HepG2 (cell line): ENCODE data around the gene CDH2. TPM values are rescaled to one million over a fixed set of nuclear protein-coding genes. Genes with fewer than 3 reads are reported as not detected.

Experiments
- ATAC-seq: fragments of 200-7000 bp; cut with Tn5 transposase; 3 replicates; pipeline ENCODE4 v1.9.1; 2020; ENCODE audit warnings: mild to moderate bottlenecking, moderate library complexity
- BruUV-seq: library from RNA; stranded (reverse); fragments of 400-500 nt; replicated peaks from 2 replicates; lab custom pipeline; 2021; lab: Mats Ljungman, UMichigan
- CTCF ChIA-PET: fragments of 300-600 bp; formaldehyde crosslinking; extraction: SDS; loops from one replicate; lab custom pipeline; 2021; ENCODE audit warnings: low total read pairs, inconsistent platforms, low intra/inter-chr PET ratio; lab: Yijun Ruan, JAX
- POLR2A ChIA-PET: fragments of 350-600 bp; sonication (Branson Sonifier 250); formaldehyde crosslinking; loops from one replicate; lab custom pipeline; 2020; ENCODE audit warnings: antibody characterized with exemption, inconsistent platforms; lab: Yijun Ruan, JAX
- DNase-seq: peaks from one replicate; pipeline ENCODE4 v3.0.0-alpha.2; 2015; ENCODE audit warnings: low spot score
- FAIRE-seq: peaks from 3 replicates; lab custom pipeline; 2011; peaks lifted over from hg19 to GRCh38; lab: Jason Lieb, UNC
- H2AFZ ChIP-seq: one replicate; pipeline ENCODE4 v1.6.1; 2011; ENCODE audit warnings: low read length, inconsistent platforms
- H3K27ac ChIP-seq: fragments of 300-600 bp; 3 replicates; pipeline ENCODE4 v1.8.0; 2011; ENCODE audit warnings: mixed run types, mild to moderate bottlenecking, mixed read lengths, low read length, inconsistent platforms; ENCODE audit not compliant: insufficient read depth; ENCODE audit errors: extremely low read length
- H3K27me3 ChIP-seq, 2 experiments: fragments of 200-600 bp in 1 of 2; 2 replicates in 1 of 2; 3 replicates in 1 of 2; pipeline versions ENCODE4 v1.6.0 to v1.8.0; 2011; ENCODE audit warnings: low read length in 2 of 2, mild to moderate bottlenecking in 2 of 2, moderate library complexity in 2 of 2, inconsistent platforms in 1 of 2; ENCODE audit not compliant: insufficient read depth in 2 of 2, control insufficient read depth in 1 of 2
- H3K36me3 ChIP-seq, 2 experiments: fragments of 200-600 bp in 1 of 2; replicated peaks in 1 of 2; 2 replicates in 1 of 2; 3 replicates in 1 of 2; pipeline versions ENCODE4 v1.5.1 to v1.8.0; 2011; ENCODE audit warnings: low read length in 2 of 2, inconsistent platforms in 1 of 2; ENCODE audit not compliant: insufficient read depth in 2 of 2, control insufficient read depth in 1 of 2
- H3K4me1 ChIP-seq: 2 replicates; pipeline ENCODE4 v1.5.1; 2012; ENCODE audit warnings: low read length, inconsistent platforms; ENCODE audit not compliant: insufficient read depth
- H3K4me2 ChIP-seq: 2 replicates; pipeline ENCODE4 v1.6.0; 2011; ENCODE audit warnings: low read depth, low read length, inconsistent platforms
- H3K4me3 ChIP-seq, 3 experiments: fragments of 200-600 bp in 1 of 3; sonication (generic), shearing (Covaris generic) in 1 of 3; replicated peaks in 1 of 3; 2 replicates each; pipeline ENCODE4 v1.5.1; 2011 to 2016; ENCODE audit warnings: low read length in 3 of 3, inconsistent platforms in 2 of 3, low read depth in 2 of 3, mild to moderate bottlenecking in 2 of 3, control low read depth in 1 of 3, mixed read lengths in 1 of 3; ENCODE audit not compliant: insufficient read depth in 1 of 3
- H3K79me2 ChIP-seq: one replicate; pipeline ENCODE4 v1.6.1; 2011; ENCODE audit warnings: low read length, inconsistent platforms; ENCODE audit not compliant: insufficient read depth
- H3K9ac ChIP-seq: 2 replicates; pipeline ENCODE4 v1.6.0; 2011; ENCODE audit warnings: mild to moderate bottlenecking, low read depth, low read length, inconsistent platforms; ENCODE audit not compliant: insufficient read depth
- H3K9me3 ChIP-seq: 2 replicates; pipeline ENCODE4 v1.5.1; 2012; ENCODE audit warnings: mild to moderate bottlenecking, low read length
- H4K20me1 ChIP-seq: 2 replicates; pipeline ENCODE4 v1.6.0; 2011; ENCODE audit warnings: inconsistent platforms, mild to moderate bottlenecking, low read length, moderate library complexity; ENCODE audit not compliant: insufficient read depth
- MATR3 ChIP-seq: sonication (generic); formaldehyde crosslinking; IDR thresholded peaks from 2 replicates; pipeline ENCODE4 v1.4.0; 2020; ENCODE audit warnings: missing genetic modification reagents
- NONO ChIP-seq, 2 experiments: fragments of 450-650 bp in 1 of 2; sonication (generic) in 1 of 2; formaldehyde crosslinking in 1 of 2; IDR thresholded peaks in 1 of 2; conservative IDR thresholded peaks in 1 of 2; 2 replicates each; pipeline versions ENCODE4 v1.6.1 to v1.8.0; 2017 to 2022; ENCODE audit warnings: mild to moderate bottlenecking in 1 of 2, missing genetic modification reagents in 1 of 2, moderate library complexity in 1 of 2
- PPARG ChIP-seq: conservative IDR thresholded peaks from 2 replicates; pipeline ENCODE4 v1.6.1; 2016; ENCODE audit warnings: missing biosample characterization, missing genetic modification reagents
- SAP130 ChIP-seq: IDR thresholded peaks from 2 replicates; pipeline ENCODE4 v1.6.1; 2016; ENCODE audit warnings: low read depth
- SCMH1 ChIP-seq: sonication (generic); formaldehyde crosslinking; IDR thresholded peaks from 2 replicates; pipeline ENCODE4 v1.9.0; 2021; ENCODE audit warnings: missing genetic modification reagents, mild to moderate bottlenecking, borderline replicate concordance
- ZNF160 ChIP-seq: sonication (generic); formaldehyde crosslinking; IDR thresholded peaks from 2 replicates; pipeline ENCODE4 v1.8.0; 2022; ENCODE audit warnings: mild to moderate bottlenecking, inconsistent platforms, missing genetic modification reagents
- ZNF264 ChIP-seq: sonication (generic); formaldehyde crosslinking; IDR thresholded peaks from 2 replicates; pipeline ENCODE4 v1.4.0; 2020; ENCODE audit warnings: missing genetic modification reagents
- ZNF441 ChIP-seq: sonication (generic); formaldehyde crosslinking; IDR thresholded peaks from 2 replicates; pipeline ENCODE4 v1.7.0; 2021; ENCODE audit warnings: missing genetic modification reagents, borderline replicate concordance
- ZNF605 ChIP-seq: sonication (generic); formaldehyde crosslinking; IDR thresholded peaks from 2 replicates; pipeline ENCODE4 v1.8.0; 2022; ENCODE audit warnings: mild to moderate bottlenecking, missing genetic modification reagents
- ZSCAN12 ChIP-seq: sonication (generic); formaldehyde crosslinking; IDR thresholded peaks from 2 replicates; pipeline ENCODE4 v1.9.0; 2021; ENCODE audit warnings: mild to moderate bottlenecking, missing genetic modification reagents
- WGBS: methylation state at CpG from one replicate; pipeline ENCODE4 v1.1.6; 2017; ENCODE audit warnings: low lambda C conversion rate; 5-methylcytosine and 5-hydroxymethylcytosine counted together
- in situ Hi-C: cut with HindIII; loops from 2 replicates; pipeline ENCODE4 v1.10.0; 2017; ENCODE audit warnings: low pct_unique_long_range_greater_than_20kb; ENCODE audit not compliant: extremely low pct_ligation_motif_present
- intact Hi-C: fragments of 100-400 bp; cut with micrococcal nuclease; formaldehyde crosslinking; loops from one replicate; pipeline ENCODE4 v1.10.0; 2022; ENCODE audit not compliant: unreplicated experiment
- polyA plus RNA-seq, 8 experiments: library from polyadenylated mRNA; depleted of rRNA in 3 of 8; stranded (reverse) in 7 of 8; unstranded in 1 of 8; fragments of >200 nt; fragmentation: Illumina TruSeq in 4 of 8; extraction: Trizol in 4 of 8; gene quantifications; 2 replicates each; pipeline versions ENCODE4 v1.2.1 to v1.2.3, GENCODE V29; 2011 to 2016; ENCODE audit warnings: low read depth in 4 of 8, missing spikeins in 1 of 8, mixed read lengths in 1 of 8; ENCODE audit not compliant: insufficient read depth in 1 of 8
- total RNA-seq, 5 experiments: library from RNA; depleted of rRNA; stranded (reverse); fragments of >200 nt; fragmentation: Illumina TruSeq; extraction: Trizol; gene quantifications; 2 replicates each; pipeline ENCODE4 v1.2.3, GENCODE V29; 2016; ENCODE audit warnings: low read depth in 1 of 5
- TF ChIP-seq, protein P1 (sequence below): sonication (generic); formaldehyde crosslinking; IDR thresholded peaks from 2 replicates; pipeline ENCODE4 v1.4.0; 2020; ENCODE audit warnings: missing genetic modification reagents, borderline replicate concordance
- TF ChIP-seq, protein P2 (sequence below): sonication (generic); formaldehyde crosslinking; IDR thresholded peaks from 2 replicates; pipeline ENCODE4 v1.4.0; 2020; ENCODE audit warnings: missing genetic modification reagents, mild to moderate bottlenecking, borderline replicate concordance

Gene CDH2
- total and polyA plus RNA-seq, 2 of the 13 experiments (the other 11 are each of a cell fraction or from before 2014, with no cell fraction given): 18.6 to 36.1 TPM

DNA sequence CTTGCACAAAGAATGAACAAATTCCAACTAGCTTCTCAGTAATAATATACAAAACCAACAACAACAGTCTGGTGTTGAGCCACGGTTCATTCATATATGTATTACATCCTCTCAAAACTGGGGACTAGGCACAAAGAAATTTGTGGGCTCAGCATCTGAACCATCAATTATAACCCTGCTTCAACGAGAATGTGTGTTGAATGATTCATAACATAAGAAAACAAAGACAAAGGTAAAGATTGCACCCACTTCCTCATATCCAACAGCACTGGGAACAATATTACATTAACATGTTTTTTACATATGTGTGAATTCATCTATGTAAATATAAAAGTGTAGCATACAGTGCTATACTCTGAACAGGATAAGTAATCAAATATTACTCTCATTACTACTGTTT is 144.8 kb downstream of the CDH2 start:
- H2AFZ ChIP-seq: no peak overlapping the region
- no peak overlapping the region for H3K4me3 ChIP-seq
- 82% methylated on average over 2 of the region's 2 CpGs for WGBS
- ChIA-PET POLR2A (no interaction called here), CTCF (no interaction called here)
- FAIRE-seq (no peak), DNase-seq (no peak), ATAC-seq (no peak)
- intact Hi-C loops: no loop called here
- H3K36me3 ChIP-seq: no peaks in the 10 kb centered on the region
- TF ChIP-seq ZSCAN12 (CRISPR knock-in tag) (no peak), SAP130 (no peak), MATR3 (no peak), ZNF605 (CRISPR knock-in tag) (no peak), ZNF264 (CRISPR knock-in tag) (no peak), PPARG (CRISPR knock-in tag) (no peak), SCMH1 (CRISPR knock-in tag) (no peak), NONO (IDR thresholded peaks at IDR 0.05) (no peak), NONO (CRISPR knock-in tag; conservative IDR thresholded peaks at IDR 0.05) (no peak), ZNF441 (CRISPR knock-in tag) (no peak), ZNF160 (CRISPR knock-in tag) (no peak)
- TF ChIP-seq, protein P1, sequence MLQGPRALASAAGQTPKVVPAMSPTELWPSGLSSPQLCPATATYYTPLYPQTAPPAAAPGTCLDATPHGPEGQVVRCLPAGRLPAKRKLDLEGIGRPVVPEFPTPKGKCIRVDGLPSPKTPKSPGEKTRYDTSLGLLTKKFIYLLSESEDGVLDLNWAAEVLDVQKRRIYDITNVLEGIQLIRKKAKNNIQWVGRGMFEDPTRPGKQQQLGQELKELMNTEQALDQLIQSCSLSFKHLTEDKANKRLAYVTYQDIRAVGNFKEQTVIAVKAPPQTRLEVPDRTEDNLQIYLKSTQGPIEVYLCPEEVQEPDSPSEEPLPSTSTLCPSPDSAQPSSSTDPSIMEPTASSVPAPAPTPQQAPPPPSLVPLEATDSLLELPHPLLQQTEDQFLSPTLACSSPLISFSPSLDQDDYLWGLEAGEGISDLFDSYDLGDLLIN (CRISPR knock-in tag): no peak
- TF ChIP-seq, protein P2, sequence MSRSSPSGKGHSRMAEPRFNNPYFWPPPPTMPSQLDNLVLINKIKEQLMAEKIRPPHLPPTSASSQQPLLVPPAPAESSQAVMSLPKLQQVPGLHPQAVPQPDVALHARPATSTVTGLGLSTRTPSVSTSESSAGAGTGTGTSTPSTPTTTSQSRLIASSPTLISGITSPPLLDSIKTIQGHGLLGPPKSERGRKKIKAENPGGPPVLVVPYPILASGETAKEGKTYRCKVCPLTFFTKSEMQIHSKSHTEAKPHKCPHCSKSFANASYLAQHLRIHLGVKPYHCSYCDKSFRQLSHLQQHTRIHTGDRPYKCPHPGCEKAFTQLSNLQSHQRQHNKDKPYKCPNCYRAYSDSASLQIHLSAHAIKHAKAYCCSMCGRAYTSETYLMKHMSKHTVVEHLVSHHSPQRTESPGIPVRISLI (CRISPR knock-in tag): no peak
- no TSS peak for BruUV-seq
- H3K9ac ChIP-seq: no peak overlapping the region
- no peak overlapping the region for H3K27ac ChIP-seq
- no peak overlapping the region for H3K4me2 ChIP-seq
- H3K4me1 ChIP-seq: no peaks in the 10 kb centered on the region
- no peaks in the 10 kb centered on the region for H4K20me1 ChIP-seq
- no peaks in the 10 kb centered on the region for H3K27me3 ChIP-seq
- in situ Hi-C loops: no loop called here
- no peaks in the 10 kb centered on the region for H3K9me3 ChIP-seq
- H3K79me2 ChIP-seq: peaks cover 2% of the 10 kb centered on the region
